8988T (cell line): ENCODE data around the gene CEP78.
"Not testable (repeated sequence)": the region's sequence is repeated elsewhere in the genome, so short reads cannot be mapped to it uniquely, and the experiment has no call there.

Experiments used
- DNase-seq: peaks from one replicate; pipeline ENCODE4 v3.0.0; 2011

Gene CEP78

GRCh38 chr9:78238046-78239038 is 2.5 kb downstream of the CEP78 start:
- no peak for DNase-seq

- DNase-seq, result no peak
These were observed 3.6 kb downstream of the CEP78 start for GRCh38 chr9:78239506-78239905.

- DNase-seq, result no peak
These were observed 6.2 kb downstream of the CEP78 start for GRCh38 chr9:78242041-78242440.

GRCh38 chr9:78243130-78243529 is 7.3 kb downstream of the CEP78 start:
- DNase-seq, result no peak

- no peak for DNase-seq
These were observed 9.5 kb downstream of the CEP78 start for GRCh38 chr9:78245401-78245800.

GRCh38 chr9:78248635-78249034 is 12.8 kb downstream of the CEP78 start:
- DNase-seq, result no peak

- DNase-seq, result no peak
These were observed 13.7 kb downstream of the CEP78 start for GRCh38 chr9:78249542-78249941.

- DNase-seq, result no peak
These were observed 16.7 kb downstream of the CEP78 start for GRCh38 chr9:78252616-78253015.

GRCh38 chr9:78253285-78253684 is 17.4 kb downstream of the CEP78 start:
- no peak for DNase-seq

GRCh38 chr9:78261403-78262001 is 25.6 kb downstream of the CEP78 start:
- no peak for DNase-seq

- no peak for DNase-seq
These were observed 26.8 kb downstream of the CEP78 start for GRCh38 chr9:78262655-78263054.

- no peak for DNase-seq
These were observed 32.0 kb downstream of the CEP78 start for GRCh38 chr9:78267889-78268288.

- DNase-seq, result no peak
These were observed 33.9 kb downstream of the CEP78 start for GRCh38 chr9:78269784-78270183.

- no peak for DNase-seq
These were observed 36.4 kb downstream of the CEP78 start for GRCh38 chr9:78272307-78272706.

- DNase-seq, result no peak
These were observed 37.9 kb downstream of the CEP78 start for GRCh38 chr9:78273761-78274160.

- DNase-seq, result no peak
These were observed 42.4 kb downstream of the CEP78 start for GRCh38 chr9:78278177-78278777.

GRCh38 chr9:78278801-78279200 is 42.9 kb downstream of the CEP78 start:
- DNase-seq, result no peak

GRCh38 chr9:78280982-78281668 is 45.2 kb downstream of the CEP78 start:
- DNase-seq, result no peak

GRCh38 chr9:78284181-78284580 is 48.3 kb downstream of the CEP78 start:
- not testable (repeated sequence) for DNase-seq

GRCh38 chr9:78286125-78286524 is 50.2 kb downstream of the CEP78 start:
- DNase-seq, result no peak

GRCh38 chr9:78286946-78287388 is 51.1 kb downstream of the CEP78 start:
- DNase-seq, result no peak

GRCh38 chr9:78288214-78288892 is 52.5 kb downstream of the CEP78 start:
- DNase-seq, result no peak

GRCh38 chr9:78289474-78289873 is 53.6 kb downstream of the CEP78 start:
- no peak for DNase-seq
